ENCODE data around the gene DMGDH. TPM values are rescaled to one million over a fixed set of nuclear protein-coding genes. Genes with fewer than 3 reads are reported as not detected.

DMGDH gene
- total RNA-seq, 1 donor from 2014 or later, result 3.1 TPM

DNA sequence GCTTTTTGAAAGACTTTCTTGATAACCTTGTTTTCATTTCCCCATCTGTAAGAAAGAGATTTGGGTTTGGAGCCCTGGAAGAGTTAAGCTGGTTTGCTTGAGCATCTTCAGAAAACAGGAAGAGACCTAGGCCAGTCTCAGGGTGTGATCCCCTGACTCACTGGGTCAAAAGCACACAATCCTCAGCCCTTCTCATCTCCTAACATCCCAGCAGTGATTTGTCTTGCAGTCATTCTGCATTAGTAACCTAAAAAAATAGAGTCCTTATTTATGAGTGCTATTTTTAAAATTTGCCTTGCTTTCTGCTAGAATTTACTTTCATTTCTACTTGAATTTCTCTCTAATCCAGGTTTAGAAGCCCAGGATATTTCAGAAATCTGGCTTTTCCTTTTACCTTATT is 68.0 kb downstream of the DMGDH start:
- Histone ChIP-seq H3K9me3 (ENCODE audit: control insufficient read depth in 3 of 3, low read length in 3 of 3) (no peaks in the 10 kb centered on the region), H3K27ac (ENCODE audit: low read depth, low read length) (no peak overlapping the region), H3K4me1 (ENCODE audit: control insufficient read depth in 3 of 3, insufficient read depth in 3 of 3, low read length in 3 of 3) (no peaks in the 10 kb centered on the region), H3K36me3 (ENCODE audit: control insufficient read depth in 3 of 3, insufficient read depth in 3 of 3, low read length in 3 of 3) (no peaks in the 10 kb centered on the region), H3K27me3 (ENCODE audit: control insufficient read depth in 3 of 3, insufficient read depth in 3 of 3, low read length in 3 of 3) (no peaks in the 10 kb centered on the region), H3K4me3 (ENCODE audit: low read length in 3 of 3) (no peak overlapping the region), H3K9ac (ENCODE audit: low read depth in 1 of 3, low read length in 3 of 3) (no peak overlapping the region)

DNA sequence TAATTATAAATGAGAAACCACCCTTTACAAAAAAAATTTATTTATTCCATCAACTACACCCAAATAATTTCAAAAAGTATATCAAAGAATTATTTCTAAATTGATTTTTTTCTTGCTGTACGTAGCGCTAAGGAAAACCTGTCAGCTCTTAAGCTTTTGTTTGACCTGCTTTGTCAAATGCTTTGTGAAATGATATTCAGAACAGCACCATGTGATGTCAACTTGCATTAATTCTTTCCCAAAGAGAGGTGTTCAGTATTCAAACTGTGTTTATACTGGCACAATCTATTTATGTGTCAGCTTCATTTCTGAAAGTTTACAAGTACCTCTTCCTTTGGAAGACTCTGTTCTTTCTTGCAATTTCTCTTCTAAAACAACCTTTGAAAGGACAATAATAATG is 72.4 kb downstream of the DMGDH start:
- Histone ChIP-seq H3K27ac (ENCODE audit: low read depth, low read length) (no peak overlapping the region), H3K36me3 (ENCODE audit: control insufficient read depth in 3 of 3, insufficient read depth in 3 of 3, low read length in 3 of 3) (no peaks in the 10 kb centered on the region), H3K9me3 (ENCODE audit: control insufficient read depth in 3 of 3, low read length in 3 of 3) (no peaks in the 10 kb centered on the region), H3K9ac (ENCODE audit: low read depth in 1 of 3, low read length in 3 of 3) (no peak overlapping the region), H3K4me1 (ENCODE audit: control insufficient read depth in 3 of 3, insufficient read depth in 3 of 3, low read length in 3 of 3) (no peaks in the 10 kb centered on the region), H3K4me3 (ENCODE audit: low read length in 3 of 3) (no peak overlapping the region), H3K27me3 (ENCODE audit: control insufficient read depth in 3 of 3, insufficient read depth in 3 of 3, low read length in 3 of 3) (no peaks in the 10 kb centered on the region)

DNA sequence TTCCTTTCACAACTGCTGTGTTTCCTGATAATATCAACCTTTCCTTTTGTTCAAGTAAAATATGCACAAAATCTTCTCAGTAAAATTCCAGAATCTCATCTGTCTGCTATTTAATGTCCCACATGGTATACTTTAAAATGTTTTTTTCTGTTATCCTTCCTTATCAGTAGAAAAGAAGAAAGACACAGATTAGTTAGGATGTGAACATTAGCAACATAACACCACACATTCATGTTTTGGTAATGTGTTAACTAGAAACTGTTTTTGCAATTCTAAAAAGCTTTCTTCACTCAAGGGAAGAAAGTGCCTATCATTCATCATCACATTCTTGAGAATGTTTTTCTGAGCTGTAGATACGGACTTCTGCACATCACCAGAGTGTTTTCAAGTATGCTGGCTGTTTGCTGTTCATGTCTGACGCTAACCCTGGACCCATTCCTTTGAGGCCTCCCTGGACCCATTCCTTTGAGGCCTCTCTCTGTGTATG is 73.9 kb downstream of the DMGDH start:
- Histone ChIP-seq H3K36me3 (ENCODE audit: control insufficient read depth in 3 of 3, insufficient read depth in 3 of 3, low read length in 3 of 3) (no peaks in the 10 kb centered on the region), H3K27ac (ENCODE audit: low read depth, low read length) (no peak overlapping the region), H3K4me3 (ENCODE audit: low read length in 3 of 3) (no peak overlapping the region), H3K9me3 (ENCODE audit: control insufficient read depth in 3 of 3, low read length in 3 of 3) (no peaks in the 10 kb centered on the region), H3K27me3 (ENCODE audit: control insufficient read depth in 3 of 3, insufficient read depth in 3 of 3, low read length in 3 of 3) (no peaks in the 10 kb centered on the region), H3K4me1 (ENCODE audit: control insufficient read depth in 3 of 3, insufficient read depth in 3 of 3, low read length in 3 of 3) (no peaks in the 10 kb centered on the region), H3K9ac (ENCODE audit: low read depth in 1 of 3, low read length in 3 of 3) (no peak overlapping the region)

DNA sequence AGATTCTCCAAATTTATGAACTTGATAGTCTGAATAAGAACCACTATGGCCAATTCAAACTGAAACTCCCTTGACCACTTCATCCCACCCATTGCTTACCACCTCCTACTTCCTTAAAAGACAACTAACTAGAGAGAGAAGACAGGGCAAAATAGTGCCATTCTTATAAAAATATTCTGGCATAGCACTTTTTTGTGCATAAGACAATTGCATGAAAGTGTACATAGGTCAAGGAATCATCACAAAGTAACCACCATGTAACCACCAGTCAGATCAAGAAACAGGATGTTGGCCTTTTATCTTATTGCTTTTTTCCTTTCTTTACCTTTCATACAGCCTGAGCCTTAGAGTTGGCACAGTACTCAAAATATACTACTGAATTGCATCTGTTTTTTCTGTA is 76.3 kb downstream of the DMGDH start:
- Histone ChIP-seq H3K4me3 (ENCODE audit: low read length in 3 of 3) (no peak overlapping the region), H3K4me1 (ENCODE audit: control insufficient read depth in 3 of 3, insufficient read depth in 3 of 3, low read length in 3 of 3) (no peaks in the 10 kb centered on the region), H3K9me3 (ENCODE audit: control insufficient read depth in 3 of 3, low read length in 3 of 3) (no peaks in the 10 kb centered on the region), H3K36me3 (ENCODE audit: control insufficient read depth in 3 of 3, insufficient read depth in 3 of 3, low read length in 3 of 3) (no peaks in the 10 kb centered on the region), H3K9ac (ENCODE audit: low read depth in 1 of 3, low read length in 3 of 3) (no peak overlapping the region), H3K27me3 (ENCODE audit: control insufficient read depth in 3 of 3, insufficient read depth in 3 of 3, low read length in 3 of 3) (no peaks in the 10 kb centered on the region), H3K27ac (ENCODE audit: low read depth, low read length) (no peak overlapping the region)

DNA sequence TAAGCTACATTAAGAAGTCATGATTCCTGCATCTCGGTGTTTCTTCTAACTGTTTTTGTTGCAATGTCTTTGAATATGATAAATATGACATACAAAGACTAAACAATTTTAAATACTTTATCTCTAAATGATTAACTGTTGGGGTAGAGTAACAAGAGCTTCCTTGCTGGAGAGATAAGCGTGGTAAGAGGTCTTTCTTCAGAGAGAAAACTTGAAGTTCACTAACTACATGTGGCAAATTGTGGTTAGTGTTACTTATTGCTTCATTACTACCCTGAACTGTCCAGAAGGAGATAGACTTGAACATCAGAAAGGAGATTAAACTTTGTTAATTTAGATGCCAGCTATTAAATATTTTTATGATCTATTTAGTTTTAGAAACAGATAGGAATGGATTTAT is 77.3 kb downstream of the DMGDH start:
- Histone ChIP-seq H3K36me3 (ENCODE audit: control insufficient read depth in 3 of 3, insufficient read depth in 3 of 3, low read length in 3 of 3) (no peaks in the 10 kb centered on the region), H3K4me3 (ENCODE audit: low read length in 3 of 3) (no peak overlapping the region), H3K27me3 (ENCODE audit: control insufficient read depth in 3 of 3, insufficient read depth in 3 of 3, low read length in 3 of 3) (no peaks in the 10 kb centered on the region), H3K9me3 (ENCODE audit: control insufficient read depth in 3 of 3, low read length in 3 of 3) (no peaks in the 10 kb centered on the region), H3K27ac (ENCODE audit: low read depth, low read length) (no peak overlapping the region), H3K4me1 (ENCODE audit: control insufficient read depth in 3 of 3, insufficient read depth in 3 of 3, low read length in 3 of 3) (no peaks in the 10 kb centered on the region), H3K9ac (ENCODE audit: low read depth in 1 of 3, low read length in 3 of 3) (no peak overlapping the region)

DNA sequence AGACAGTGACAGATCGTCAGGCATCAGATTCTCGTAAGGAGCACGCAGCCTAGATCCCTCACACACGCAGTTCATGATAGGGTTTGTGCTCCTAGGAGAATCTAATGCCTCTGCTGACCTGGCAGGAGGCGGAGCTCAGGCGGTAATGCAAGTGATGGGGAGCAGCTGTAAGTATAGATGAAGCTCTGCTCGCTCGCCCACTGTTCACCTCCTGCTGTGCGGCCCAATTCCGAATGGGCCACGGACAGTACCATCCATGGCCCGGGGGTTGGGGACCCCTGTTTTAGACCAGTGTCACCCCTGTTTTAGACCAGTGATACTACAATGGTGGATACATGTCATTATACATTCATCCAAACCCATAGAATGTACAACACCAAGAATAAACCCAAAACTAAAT is 80.4 kb downstream of the DMGDH start:
- H3K9ac ChIP-seq (ENCODE audit: low read depth in 1 of 3, low read length in 3 of 3), result no peak overlapping the region
- H3K9me3 ChIP-seq (ENCODE audit: control insufficient read depth in 3 of 3, low read length in 3 of 3), result no peaks in the 10 kb centered on the region
- H3K36me3 ChIP-seq (ENCODE audit: control insufficient read depth in 3 of 3, insufficient read depth in 3 of 3, low read length in 3 of 3), result no peaks in the 10 kb centered on the region
- peaks cover 6 to 12% (median 9%) of the 10 kb centered on the region in 3 donors for H3K4me1 ChIP-seq (ENCODE audit: control insufficient read depth in 3 of 3, insufficient read depth in 3 of 3, low read length in 3 of 3)
- no peak overlapping the region for H3K27ac ChIP-seq (ENCODE audit: low read depth, low read length)
- H3K4me3 ChIP-seq (ENCODE audit: low read length in 3 of 3), result no peak overlapping the region
- no peaks in the 10 kb centered on the region for H3K27me3 ChIP-seq (ENCODE audit: control insufficient read depth in 3 of 3, insufficient read depth in 3 of 3, low read length in 3 of 3)

DNA sequence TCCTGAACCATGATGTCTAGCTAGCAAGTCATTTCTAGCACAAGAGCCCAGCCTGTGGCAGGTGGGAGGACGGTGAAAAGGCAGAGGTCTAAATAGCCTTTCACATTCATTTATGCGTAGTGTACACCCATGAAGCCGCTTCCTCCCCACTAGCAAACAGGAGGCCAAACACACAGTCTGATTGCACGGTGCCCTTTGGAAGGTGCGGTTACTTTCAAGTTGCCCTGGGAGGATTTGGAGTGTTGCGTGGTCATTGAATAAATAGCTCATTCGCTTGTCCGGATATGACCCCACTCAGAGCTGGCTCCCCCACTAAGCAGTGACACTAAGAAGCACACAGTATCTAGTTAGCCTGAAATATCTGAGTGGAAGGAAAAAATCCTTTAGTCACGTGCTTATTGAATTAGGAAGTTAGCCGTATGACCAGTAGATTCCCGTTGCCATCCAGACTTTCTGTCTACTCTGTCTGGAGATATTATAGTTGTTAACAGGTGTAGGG is 83.7 kb downstream of the DMGDH start:
- no peaks in the 10 kb centered on the region for H3K36me3 ChIP-seq (ENCODE audit: control insufficient read depth in 3 of 3, insufficient read depth in 3 of 3, low read length in 3 of 3)
- H3K9ac ChIP-seq (ENCODE audit: low read depth in 1 of 3, low read length in 3 of 3), result peak overlapping the region; percentile 67 to 87 (median 81)
- peak overlapping the region; percentile 82 for H3K27ac ChIP-seq (ENCODE audit: low read depth, low read length)
- H3K27me3 ChIP-seq (ENCODE audit: control insufficient read depth in 3 of 3, insufficient read depth in 3 of 3, low read length in 3 of 3), result no peaks in the 10 kb centered on the region
- H3K4me3 ChIP-seq (ENCODE audit: low read length in 3 of 3), result peak overlapping the region; percentile 75 to 81 (median 79)
- peaks cover 6 to 17% (median 16%) of the 10 kb centered on the region in 3 donors for H3K4me1 ChIP-seq (ENCODE audit: control insufficient read depth in 3 of 3, insufficient read depth in 3 of 3, low read length in 3 of 3)
- H3K9me3 ChIP-seq (ENCODE audit: control insufficient read depth in 3 of 3, low read length in 3 of 3), result no peaks in the 10 kb centered on the region

DNA sequence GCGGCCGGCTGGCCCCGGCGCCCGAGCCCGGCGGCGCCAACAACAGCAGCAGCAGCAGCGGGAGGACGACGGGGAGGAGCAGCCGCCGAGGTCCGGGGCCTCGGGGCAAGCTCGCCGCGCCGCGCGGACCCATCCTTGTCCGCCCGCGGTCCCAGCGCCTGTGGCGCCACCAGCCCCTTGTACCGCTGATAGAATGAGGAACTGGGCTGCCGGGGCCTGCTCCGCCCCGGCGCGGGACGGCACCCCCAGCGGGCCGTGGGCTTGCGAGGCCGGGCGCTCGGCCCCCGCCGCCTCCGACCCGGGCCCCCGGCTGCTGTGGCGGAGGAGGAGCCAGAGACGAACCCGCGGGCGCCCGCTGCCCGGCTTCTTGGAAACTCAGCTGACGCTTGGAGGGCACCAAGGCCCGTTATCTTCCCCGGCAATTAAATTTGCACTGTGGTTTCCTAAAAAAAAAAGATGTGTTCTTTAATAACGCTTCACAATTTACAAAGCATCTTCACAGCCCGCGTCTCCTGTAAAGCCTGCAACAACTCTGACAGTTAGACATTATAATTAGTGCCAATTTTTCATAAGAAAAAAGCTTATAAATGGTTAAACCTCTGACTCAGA is 84.3 kb downstream of the DMGDH start, which contains the start of gene ARSB:
TSS of gene ARSB (minus strand) at position 195 of the 609 bp plus-strand sequence. CDS start at position 133, 62 bp downstream.
- Histone ChIP-seq H3K4me1 (ENCODE audit: control insufficient read depth in 3 of 3, insufficient read depth in 3 of 3, low read length in 3 of 3) (peaks cover 6 to 17% (median 16%) of the 10 kb centered on the region in 3 donors), H3K4me3 (ENCODE audit: low read length in 3 of 3) (peak within 1 kb of the TSS; percentile 79 to 86 (median 81)), H3K9me3 (ENCODE audit: control insufficient read depth in 3 of 3, low read length in 3 of 3) (no peaks in the 10 kb centered on the region), H3K9ac (ENCODE audit: low read depth in 1 of 3, low read length in 3 of 3) (peak within 1 kb of the TSS; percentile 81 to 87 (median 82)), H3K27me3 (ENCODE audit: control insufficient read depth in 3 of 3, insufficient read depth in 3 of 3, low read length in 3 of 3) (no peaks in the 10 kb centered on the region), H3K27ac (ENCODE audit: low read depth, low read length) (peak within 1 kb of the TSS; percentile 82), H3K36me3 (ENCODE audit: control insufficient read depth in 3 of 3, insufficient read depth in 3 of 3, low read length in 3 of 3) (no peaks in the 10 kb centered on the region)

DNA sequence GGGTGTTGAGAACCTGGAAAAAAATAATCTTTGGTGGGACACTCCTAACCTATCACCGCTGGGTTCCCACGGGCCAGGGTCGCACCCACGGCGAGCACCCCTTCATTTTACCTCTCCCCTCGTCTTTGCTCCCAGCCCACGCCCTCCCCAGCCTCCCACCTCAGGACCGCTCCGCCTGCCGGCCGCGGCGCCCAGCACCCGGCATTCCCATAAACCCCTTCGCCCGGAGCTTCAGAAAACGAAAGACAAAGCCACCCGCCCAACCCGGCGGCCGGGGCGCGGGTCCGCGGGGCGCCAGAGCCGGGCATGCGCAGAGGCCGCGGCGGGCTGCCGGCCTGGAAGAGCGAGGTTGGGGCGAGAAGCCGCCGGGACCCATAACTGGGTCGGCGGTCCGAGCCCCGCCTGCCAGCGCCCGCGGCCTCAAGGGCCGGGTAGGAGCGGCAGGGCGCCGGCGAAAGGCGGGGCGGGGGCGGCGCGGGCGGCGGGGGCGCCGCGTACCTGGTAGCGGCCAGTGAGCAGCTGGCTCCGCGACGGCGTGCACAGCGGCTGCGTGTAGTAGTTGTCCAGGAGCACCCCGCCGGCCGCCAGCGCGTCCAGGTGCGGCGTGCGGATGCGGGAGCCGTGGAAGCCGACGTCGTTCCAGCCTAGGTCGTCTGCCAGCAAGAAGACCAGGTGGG is 84.9 kb downstream of the DMGDH start:
- H3K36me3 ChIP-seq (ENCODE audit: control insufficient read depth in 3 of 3, insufficient read depth in 3 of 3, low read length in 3 of 3), result no peaks in the 10 kb centered on the region
- no peaks in the 10 kb centered on the region for H3K9me3 ChIP-seq (ENCODE audit: control insufficient read depth in 3 of 3, low read length in 3 of 3)
- H3K4me1 ChIP-seq (ENCODE audit: control insufficient read depth in 3 of 3, insufficient read depth in 3 of 3, low read length in 3 of 3), result peaks cover 6 to 17% (median 16%) of the 10 kb centered on the region in 3 donors
- peak overlapping the region; percentile 82 for H3K27ac ChIP-seq (ENCODE audit: low read depth, low read length)
- H3K27me3 ChIP-seq (ENCODE audit: control insufficient read depth in 3 of 3, insufficient read depth in 3 of 3, low read length in 3 of 3), result no peaks in the 10 kb centered on the region
- H3K4me3 ChIP-seq (ENCODE audit: low read length in 3 of 3), result peak overlapping the region; percentile 79 to 86 (median 81)
- peak overlapping the region; percentile 81 to 87 (median 82) for H3K9ac ChIP-seq (ENCODE audit: low read depth in 1 of 3, low read length in 3 of 3)
